NB4 (cell line): ENCODE measurements around the gene SEPTIN10.

Source experiments
- DNase-seq: peaks from one replicate; pipeline ENCODE4 v3.0.0; 2010; ENCODE audit warnings: low read depth
- H3K4me3 ChIP-seq: one replicate; pipeline ENCODE4 v1.5.1; 2011; ENCODE audit warnings: mild to moderate bottlenecking, low read depth, low read length, moderate library complexity
- MAX ChIP-seq: IDR thresholded peaks from 2 replicates; pipeline ENCODE4 v1.6.1; 2011; ENCODE audit warnings: low read depth, low read length
- MYC ChIP-seq: IDR thresholded peaks from 2 replicates; pipeline ENCODE4 v1.6.1; 2011; ENCODE audit warnings: low read depth, low read length
- POLR2A ChIP-seq: IDR thresholded peaks from 2 replicates; pipeline ENCODE4 v1.6.1; 2011; ENCODE audit warnings: mild to moderate bottlenecking; ENCODE audit not compliant: insufficient read length; ENCODE audit errors: extremely low read depth
- TF ChIP-seq, protein P1 (sequence below): IDR thresholded peaks from one replicate; pipeline ENCODE4 v1.5.1; 2012; ENCODE audit warnings: low read depth, low read length

Gene SEPTIN10

DNA sequence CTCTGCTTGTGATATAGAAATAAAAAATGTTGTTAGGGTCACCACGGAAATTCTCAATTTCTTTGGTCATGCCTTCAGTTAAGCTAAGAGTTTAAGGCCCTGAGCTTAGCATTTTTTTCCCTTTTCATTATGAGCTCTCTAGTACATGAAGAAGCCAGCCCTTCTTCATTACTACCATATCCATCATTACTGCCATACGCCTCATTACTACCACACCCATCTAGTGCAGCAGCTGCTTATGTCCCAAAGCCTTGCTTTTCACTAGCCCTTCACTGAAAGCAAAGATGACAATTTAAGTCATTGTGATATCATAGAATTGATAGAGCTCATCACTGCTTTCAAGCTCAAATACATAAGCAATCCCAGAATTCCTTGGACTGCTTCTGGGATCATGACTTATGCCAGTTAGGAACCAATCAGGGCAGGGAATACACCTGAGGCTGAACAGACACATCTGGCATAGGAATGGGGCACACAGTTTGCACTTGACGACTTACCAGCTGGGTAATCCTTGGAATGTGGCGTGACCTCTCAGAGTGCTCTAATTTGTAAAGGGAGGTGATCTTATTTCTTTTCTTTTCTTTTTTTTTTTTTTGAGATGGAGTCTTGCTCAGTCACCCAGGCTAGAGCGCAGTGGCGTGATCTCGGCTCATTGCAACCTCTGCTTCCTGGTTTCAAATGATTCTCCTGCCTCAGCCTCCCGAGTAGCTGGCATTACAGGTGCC, 40.7 kb upstream of the SEPTIN10 start:
- H3K4me3 ChIP-seq, result no peak overlapping the region
- TF ChIP-seq, protein P1, sequence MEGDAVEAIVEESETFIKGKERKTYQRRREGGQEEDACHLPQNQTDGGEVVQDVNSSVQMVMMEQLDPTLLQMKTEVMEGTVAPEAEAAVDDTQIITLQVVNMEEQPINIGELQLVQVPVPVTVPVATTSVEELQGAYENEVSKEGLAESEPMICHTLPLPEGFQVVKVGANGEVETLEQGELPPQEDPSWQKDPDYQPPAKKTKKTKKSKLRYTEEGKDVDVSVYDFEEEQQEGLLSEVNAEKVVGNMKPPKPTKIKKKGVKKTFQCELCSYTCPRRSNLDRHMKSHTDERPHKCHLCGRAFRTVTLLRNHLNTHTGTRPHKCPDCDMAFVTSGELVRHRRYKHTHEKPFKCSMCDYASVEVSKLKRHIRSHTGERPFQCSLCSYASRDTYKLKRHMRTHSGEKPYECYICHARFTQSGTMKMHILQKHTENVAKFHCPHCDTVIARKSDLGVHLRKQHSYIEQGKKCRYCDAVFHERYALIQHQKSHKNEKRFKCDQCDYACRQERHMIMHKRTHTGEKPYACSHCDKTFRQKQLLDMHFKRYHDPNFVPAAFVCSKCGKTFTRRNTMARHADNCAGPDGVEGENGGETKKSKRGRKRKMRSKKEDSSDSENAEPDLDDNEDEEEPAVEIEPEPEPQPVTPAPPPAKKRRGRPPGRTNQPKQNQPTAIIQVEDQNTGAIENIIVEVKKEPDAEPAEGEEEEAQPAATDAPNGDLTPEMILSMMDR, result no peak
- TF ChIP-seq MYC, result no peak
- TF ChIP-seq MAX, result no peak
- no peak for TF ChIP-seq POLR2A
- no peak for DNase-seq

- H3K4me3 ChIP-seq, result no peak overlapping the region
- no peak for DNase-seq
- TF ChIP-seq MYC, result no peak
- TF ChIP-seq POLR2A, result no peak
- TF ChIP-seq, protein P1, result no peak
- no peak for TF ChIP-seq MAX
These were observed 36.2 kb upstream of the SEPTIN10 start for GRCh38 chr2:109649736-109650695.

GRCh38 chr2:109648041-109648527, 34.3 kb upstream of the SEPTIN10 start:
- TF ChIP-seq, protein P1, result no peak
- TF ChIP-seq MYC (no peak), MAX (no peak), POLR2A (no peak)
- no peak overlapping the region for H3K4me3 ChIP-seq
- no peak for DNase-seq

DNA sequence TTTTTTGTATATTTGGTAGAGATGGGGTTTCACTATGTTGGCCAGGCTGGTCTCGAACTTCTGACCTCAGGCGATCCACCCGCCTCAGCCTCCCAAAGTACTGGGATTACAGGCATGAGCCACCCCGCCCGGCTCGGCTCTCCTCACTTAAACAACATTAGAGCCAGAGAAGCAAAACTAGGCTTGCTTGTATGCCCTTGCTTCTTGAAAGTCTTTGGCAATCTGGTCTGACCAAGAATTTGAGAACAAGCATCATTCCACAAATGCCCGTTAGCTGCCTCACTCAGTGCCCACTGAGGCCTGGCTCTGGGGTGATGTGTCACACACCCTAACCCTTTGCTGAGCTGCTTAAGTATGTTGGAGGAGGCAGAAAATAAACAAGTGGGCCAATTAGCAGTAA, 33.9 kb upstream of the SEPTIN10 start:
- no peak overlapping the region for H3K4me3 ChIP-seq
- TF ChIP-seq MAX (no peak), POLR2A (no peak), MYC (no peak)
- TF ChIP-seq, protein P1, result no peak
- DNase-seq, result no peak

GRCh38 chr2:109646961-109647360, 33.2 kb upstream of the SEPTIN10 start:
- H3K4me3 ChIP-seq, result no peak overlapping the region
- no peak for DNase-seq
- TF ChIP-seq MYC (no peak), POLR2A (no peak), MAX (no peak)
- TF ChIP-seq, protein P1, result no peak
